SJCRH30 (cell line): ENCODE results near the gene CFL1. TPM values are rescaled to one million over a fixed set of nuclear protein-coding genes. Genes with fewer than 3 reads are reported as not detected.

ENCODE experiments used
- DNase-seq, 2 experiments: peaks; one replicate each; pipeline ENCODE4 v3.0.0-alpha.2; 2015 to 2020
- H3K27ac ChIP-seq: fragments of 250-450 bp; sonication (Bioruptor Pico); 2 replicates; pipeline ENCODE4 v1.5.1; 2020; ENCODE audit warnings: mild to moderate bottlenecking, moderate library complexity
- H3K27me3 ChIP-seq: fragments of 250-450 bp; sonication (Bioruptor Pico); 2 replicates; pipeline ENCODE4 v1.5.1; 2020; ENCODE audit warnings: mild to moderate bottlenecking, moderate library complexity
- H3K36me3 ChIP-seq: fragments of 250-450 bp; sonication (Bioruptor Pico); 2 replicates; pipeline ENCODE4 v1.5.1; 2020; ENCODE audit warnings: mild to moderate bottlenecking, moderate library complexity
- H3K4me1 ChIP-seq: fragments of 250-450 bp; sonication (Bioruptor Pico); 2 replicates; pipeline ENCODE4 v1.5.1; 2020; ENCODE audit warnings: mild to moderate bottlenecking, moderate library complexity
- H3K4me3 ChIP-seq: fragments of 250-450 bp; sonication (Bioruptor Pico); 2 replicates; pipeline ENCODE4 v1.5.1; 2020; ENCODE audit warnings: mild to moderate bottlenecking, moderate library complexity
- H3K9me3 ChIP-seq: fragments of 250-450 bp; sonication (Bioruptor Pico); replicated peaks from 2 replicates; pipeline ENCODE4 v1.5.1; 2020; ENCODE audit warnings: mild to moderate bottlenecking, moderate library complexity
- total RNA-seq: library from RNA; depleted of rRNA; stranded (reverse); fragments of >200 nt; shearing (Covaris generic); gene quantifications from 2 replicates; pipeline ENCODE4 v1.2.3, GENCODE V29; 2014; rRNA removed

The CFL1 gene
- total RNA-seq: 743 and 763 TPM in 2 replicates

DNA sequence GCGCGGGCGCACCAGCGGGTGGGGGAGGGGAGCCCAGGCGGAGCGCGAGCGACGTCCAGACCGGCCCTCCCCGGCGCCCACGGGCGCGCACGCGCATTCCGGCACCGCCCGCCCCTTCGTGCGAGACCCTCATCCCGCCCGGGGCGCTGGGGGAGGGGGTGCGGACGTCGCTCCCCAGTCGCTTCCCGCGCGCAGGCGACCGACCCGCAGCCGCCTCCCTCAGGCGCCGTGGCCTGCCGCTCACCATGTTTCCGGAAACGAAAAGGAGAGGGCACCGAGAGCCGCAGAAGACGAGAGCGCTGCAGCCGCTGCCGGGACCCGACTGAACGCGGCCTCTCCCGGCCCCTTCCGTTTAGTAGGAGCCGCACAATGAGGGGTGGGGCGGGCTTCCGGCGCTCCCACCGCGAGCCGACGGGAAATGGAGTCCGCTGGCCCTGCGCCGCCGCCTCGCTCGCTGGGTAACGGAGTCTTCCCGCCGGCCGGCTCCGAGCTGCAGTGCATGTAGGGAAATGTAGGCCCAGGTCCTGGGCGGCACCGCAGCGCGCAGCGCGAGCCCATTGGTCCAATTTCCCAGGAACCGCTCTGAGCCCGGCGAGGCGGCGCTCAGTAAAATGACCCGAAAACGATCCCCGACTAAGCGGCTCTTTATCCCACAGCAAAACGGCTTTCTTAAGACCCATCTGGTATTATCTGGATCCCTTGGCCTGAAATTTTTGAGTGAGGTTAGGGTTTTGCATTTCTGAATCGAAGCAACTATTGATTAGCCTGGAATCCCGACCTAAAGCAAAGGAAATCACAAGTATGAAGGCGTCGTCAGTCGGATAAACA lies at the start of gene CFL1:
Gene CFL1, minus strand, starts transcription at position 328 of the 828 bp plus-strand sequence. Its CDS starts 81 bp downstream, at position 247.
- Histone ChIP-seq H3K4me1 (no peaks in the 10 kb centered on the region; the same call in 1 of the 2 replicates), H3K27me3 (no peaks in the 10 kb centered on the region), H3K4me3 (peak within 1 kb of the TSS; percentile 96), H3K9me3 (no peaks in the 10 kb centered on the region), H3K36me3 (peaks cover 41% of the 10 kb centered on the region), H3K27ac (peak within 1 kb of the TSS; percentile 67)
- peak; percentile 98 for DNase-seq

DNA sequence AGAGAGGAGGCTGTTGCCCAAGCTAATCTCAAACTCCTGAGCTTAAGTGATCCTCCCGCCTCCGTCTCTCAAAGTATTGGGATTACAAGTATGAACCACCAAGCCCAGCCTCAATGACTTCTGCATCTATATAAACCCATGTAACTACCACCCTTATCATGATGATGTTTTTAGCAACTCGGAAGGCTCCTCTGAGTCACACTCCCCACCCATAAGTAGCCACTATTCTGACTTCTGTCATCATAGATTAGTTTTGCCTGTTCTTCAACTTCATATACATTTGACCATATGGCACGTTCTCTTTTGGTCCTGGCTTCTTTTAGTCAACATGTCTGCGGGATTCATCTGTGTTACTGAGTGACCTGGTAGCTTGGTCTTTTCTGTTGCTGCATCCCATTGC lies 48.6 kb upstream of the CFL1 start:
- Histone ChIP-seq H3K9me3 (no peaks in the 10 kb centered on the region), H3K27me3 (no peaks in the 10 kb centered on the region), H3K4me3 (no peak overlapping the region), H3K36me3 (no peaks in the 10 kb centered on the region), H3K27ac (no peak overlapping the region), H3K4me1 (peaks cover 29% of the 10 kb centered on the region)
- DNase-seq: no peak

DNA sequence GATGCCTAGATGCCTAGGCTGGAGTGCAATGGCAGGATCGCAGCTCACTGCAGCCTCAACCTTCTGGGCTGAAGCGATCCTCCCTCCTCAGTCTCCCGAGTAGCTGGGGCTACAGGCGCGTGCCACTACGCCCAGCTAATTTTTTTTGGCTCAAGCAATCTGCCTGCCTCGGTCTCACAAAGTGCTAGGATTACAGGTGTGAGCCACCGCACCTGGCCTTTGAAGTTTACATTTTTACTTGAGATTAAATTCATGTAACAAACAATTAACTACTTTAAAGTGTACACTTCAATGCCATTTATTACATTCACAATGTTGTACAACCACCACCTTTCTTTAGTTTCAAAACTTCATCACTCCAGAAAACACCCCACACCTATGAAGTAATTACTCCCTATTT lies 45.7 kb upstream of the CFL1 start:
- H3K4me1 ChIP-seq: peaks cover 27% of the 10 kb centered on the region
- no peaks in the 10 kb centered on the region for H3K36me3 ChIP-seq
- no peaks in the 10 kb centered on the region for H3K9me3 ChIP-seq
- H3K4me3 ChIP-seq: no peak overlapping the region
- H3K27ac ChIP-seq: peak overlapping the region; percentile 68
- no peak for DNase-seq
- H3K27me3 ChIP-seq: peaks cover 4% of the 10 kb centered on the region; the same call in 1 of the 2 replicates

DNA sequence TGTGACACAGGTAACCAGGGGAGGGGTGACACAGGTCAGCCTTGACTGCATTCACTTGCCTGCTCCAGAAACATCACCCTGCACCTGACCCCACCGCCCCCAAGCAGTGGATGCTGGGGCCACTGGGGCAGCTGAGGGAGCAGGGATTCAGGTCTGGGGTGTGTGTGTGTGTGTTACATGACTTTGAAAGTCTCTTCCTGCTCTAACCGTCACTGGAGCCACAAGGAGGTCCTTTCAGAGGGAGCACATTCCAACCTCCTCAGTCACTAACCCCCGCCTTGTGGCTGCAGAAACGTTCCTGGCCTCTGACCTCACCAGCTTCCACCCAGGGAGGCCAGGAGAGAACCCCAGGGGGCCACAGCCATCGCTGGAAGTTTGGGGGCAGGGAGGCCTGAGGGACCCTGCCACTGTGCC lies 45.1 kb upstream of the CFL1 start:
- H3K4me1 ChIP-seq: peaks cover 31% of the 10 kb centered on the region
- peak overlapping the region; percentile 68 for H3K27ac ChIP-seq

DNA sequence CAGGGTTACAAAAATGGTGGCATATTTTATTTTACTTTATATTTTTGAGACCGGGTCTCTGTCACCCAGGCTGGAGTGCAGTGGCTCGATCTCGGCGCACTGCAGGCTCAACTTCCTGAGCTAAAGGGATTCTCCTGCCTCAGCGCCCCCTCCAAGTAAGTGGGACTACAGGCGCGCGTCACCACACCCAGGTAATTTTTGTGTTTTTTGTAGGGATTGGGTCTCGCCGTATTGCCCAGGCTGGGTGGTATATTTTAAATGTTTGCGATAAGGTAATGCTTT lies 42.9 kb upstream of the CFL1 start:
- Histone ChIP-seq H3K4me1 (peaks cover 36% of the 10 kb centered on the region), H3K4me3 (no peak overlapping the region), H3K27me3 (peaks cover 4% of the 10 kb centered on the region; the same call in 1 of the 2 replicates), H3K9me3 (no peaks in the 10 kb centered on the region), H3K36me3 (no peaks in the 10 kb centered on the region), H3K27ac (no peak overlapping the region)
- DNase-seq: no peak

More for the DNA sequence above, 45.1 kb upstream of the CFL1 start:
- DNase-seq: peak; percentile 69 to 79
- no peak overlapping the region for H3K4me3 ChIP-seq
- H3K27me3 ChIP-seq: peaks cover 4% of the 10 kb centered on the region; the same call in 1 of the 2 replicates
- no peaks in the 10 kb centered on the region for H3K36me3 ChIP-seq
- H3K9me3 ChIP-seq: no peaks in the 10 kb centered on the region

DNA sequence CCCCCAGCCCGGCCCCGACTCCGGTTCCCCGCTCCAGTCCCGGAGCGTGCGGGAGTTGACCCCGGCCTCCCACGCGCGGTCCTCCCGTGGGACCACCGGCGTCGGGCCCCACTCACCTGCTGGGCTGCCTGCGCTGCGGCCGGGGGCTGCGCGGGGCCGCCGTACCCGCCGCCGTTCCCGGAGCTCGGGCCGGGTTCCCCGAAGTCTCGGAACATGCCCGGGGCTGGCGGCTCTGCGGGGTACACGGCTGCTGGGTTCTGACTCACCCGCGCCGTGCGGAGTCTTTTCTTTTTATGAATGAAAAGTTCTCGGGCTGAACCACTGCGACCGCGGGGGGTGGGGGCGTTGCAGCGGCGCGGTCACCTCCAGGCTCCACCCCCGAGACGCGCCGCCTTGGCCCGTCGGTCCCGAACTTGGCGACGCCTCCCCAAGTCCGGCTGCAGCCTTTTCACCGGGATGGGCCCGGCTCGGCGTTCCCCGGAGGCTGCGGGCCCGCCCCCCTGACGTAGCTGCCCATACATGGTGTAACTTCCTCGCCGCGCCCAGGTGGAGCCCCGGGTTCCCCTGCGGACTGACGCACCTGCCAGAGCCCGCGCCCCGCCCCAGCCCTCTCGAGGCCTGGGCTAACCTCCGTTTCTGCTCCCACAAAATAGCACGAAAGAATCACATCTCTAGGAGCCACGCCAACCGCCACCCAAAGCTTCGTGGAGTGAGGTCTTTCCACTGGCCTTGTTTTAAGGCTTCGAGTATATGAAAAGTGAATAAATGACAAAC lies 42.3 kb upstream of the CFL1 start, which contains the start of gene FOSL1:
Gene FOSL1, minus strand, starts transcription at position 264 of the 774 bp plus-strand sequence. Its CDS starts 49 bp downstream, at position 215.
- Histone ChIP-seq H3K27ac (peak within 1 kb of the TSS; percentile 12; the same call in 1 of the 2 replicates), H3K9me3 (no peaks in the 10 kb centered on the region), H3K27me3 (peaks cover 4% of the 10 kb centered on the region; the same call in 1 of the 2 replicates), H3K4me3 (peak within 1 kb of the TSS; percentile 59), H3K4me1 (peaks cover 36% of the 10 kb centered on the region), H3K36me3 (no peaks in the 10 kb centered on the region)
- DNase-seq: peak; percentile 44 to 45

DNA sequence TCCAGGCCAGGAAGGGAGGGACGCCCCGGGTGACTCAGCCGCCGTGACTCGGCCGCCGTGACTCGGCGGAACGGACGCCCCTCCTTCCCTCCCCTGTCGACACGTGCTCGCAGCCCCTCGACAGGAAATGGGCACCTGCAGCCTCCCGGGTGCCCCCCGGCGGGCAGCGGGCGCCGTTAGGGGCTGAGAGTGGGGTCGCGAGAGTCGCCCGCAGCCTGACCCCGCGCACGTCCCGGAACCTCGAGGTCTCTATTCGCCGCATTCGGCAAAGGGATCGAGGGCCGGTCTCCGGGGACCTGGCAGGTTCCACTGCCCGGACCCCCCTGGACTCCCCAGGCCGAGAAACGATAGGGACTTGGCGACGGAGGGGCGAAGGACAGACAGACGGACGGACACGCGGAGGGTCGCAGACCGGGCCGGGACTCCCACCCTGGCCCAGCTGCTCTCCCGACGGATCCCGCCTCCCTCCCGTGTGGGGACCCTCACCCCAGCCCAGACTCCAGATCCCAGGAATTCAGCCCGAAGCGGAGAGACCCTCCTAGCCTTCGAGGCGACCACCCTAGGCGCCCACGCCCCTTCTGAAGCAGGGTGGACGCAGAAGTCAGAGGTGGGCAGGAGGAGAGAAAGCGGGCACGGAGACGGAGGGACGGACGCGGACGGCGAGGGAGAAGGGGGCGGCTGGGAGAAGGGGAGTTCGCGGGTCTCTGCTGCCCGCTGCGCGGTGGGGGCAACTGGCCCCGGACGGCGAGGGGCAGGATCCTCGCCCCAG lies 41.6 kb upstream of the CFL1 start:
- peak overlapping the region; percentile 59 for H3K4me3 ChIP-seq
- no peaks in the 10 kb centered on the region for H3K9me3 ChIP-seq
- no peaks in the 10 kb centered on the region for H3K36me3 ChIP-seq
- H3K4me1 ChIP-seq: peaks cover 36% of the 10 kb centered on the region
- peaks cover 4% of the 10 kb centered on the region; the same call in 1 of the 2 replicates for H3K27me3 ChIP-seq
- peak overlapping the region; percentile 12; the same call in 1 of the 2 replicates for H3K27ac ChIP-seq
- no peak for DNase-seq

DNA sequence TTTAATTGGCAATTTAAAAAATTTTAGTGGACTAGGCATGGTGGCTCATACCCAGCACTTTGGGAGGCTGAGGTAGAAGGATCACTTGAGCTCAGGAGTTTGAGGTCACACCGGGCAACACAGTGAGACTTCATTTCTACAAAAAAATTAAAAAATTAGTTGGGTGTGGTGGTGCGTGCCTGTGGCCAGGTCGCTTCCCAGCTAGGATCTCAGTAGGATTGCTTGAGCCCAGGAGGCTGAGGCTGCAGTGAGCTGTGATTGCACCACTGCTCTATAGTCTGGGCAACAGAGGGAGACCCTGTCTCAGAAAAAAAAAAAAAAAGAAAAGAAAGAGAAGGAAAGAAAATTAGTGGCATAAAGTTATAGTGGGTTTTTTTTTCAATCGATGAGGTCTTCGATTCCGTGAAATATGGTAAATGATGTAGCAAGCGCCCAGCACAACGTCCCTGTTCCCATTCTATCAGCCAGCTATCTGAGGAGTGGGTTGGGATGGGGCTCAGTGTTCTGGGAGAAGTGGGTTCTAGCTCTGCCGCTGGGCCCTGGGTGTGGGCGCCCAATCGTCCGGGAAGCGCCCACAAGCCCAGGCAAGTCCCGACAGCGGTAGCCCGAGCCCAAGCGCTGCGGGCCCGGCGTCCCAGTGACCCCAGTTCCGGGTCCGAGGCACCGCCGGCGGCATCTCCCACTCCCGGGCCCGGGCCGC lies 40.8 kb upstream of the CFL1 start:
- Histone ChIP-seq H3K27ac (no peak overlapping the region), H3K4me1 (peaks cover 34% of the 10 kb centered on the region), H3K4me3 (peak overlapping the region; percentile 59), H3K27me3 (peaks cover 4% of the 10 kb centered on the region; the same call in 1 of the 2 replicates), H3K36me3 (no peaks in the 10 kb centered on the region), H3K9me3 (no peaks in the 10 kb centered on the region)
- no peak for DNase-seq

DNA sequence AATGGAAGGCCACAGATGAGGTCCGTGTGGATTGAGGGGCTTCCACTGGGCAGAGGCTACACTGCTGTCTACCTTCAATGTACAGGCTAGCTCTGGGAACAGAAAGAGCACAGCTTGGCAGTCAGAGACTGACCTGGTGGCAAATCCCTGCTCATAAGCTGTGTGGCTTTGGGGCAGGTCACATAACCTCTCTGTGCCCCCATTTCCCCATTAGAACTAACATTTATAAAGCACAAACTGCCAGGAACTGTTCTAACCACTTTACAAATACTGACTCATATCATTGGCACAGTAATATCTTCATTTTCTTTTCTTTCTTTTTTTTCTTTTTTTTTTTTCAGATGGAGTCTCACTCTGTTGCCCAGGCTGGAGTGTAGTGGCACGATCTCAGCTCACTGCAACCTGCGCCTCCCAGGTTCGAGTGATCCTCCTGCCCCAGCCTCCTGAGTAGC lies 39.1 kb upstream of the CFL1 start:
- Histone ChIP-seq H3K4me1 (peaks cover 17% of the 10 kb centered on the region), H3K4me3 (no peak overlapping the region), H3K27ac (no peak overlapping the region), H3K36me3 (no peaks in the 10 kb centered on the region), H3K27me3 (peaks cover 4% of the 10 kb centered on the region; the same call in 1 of the 2 replicates), H3K9me3 (no peaks in the 10 kb centered on the region)
- DNase-seq: no peak

DNA sequence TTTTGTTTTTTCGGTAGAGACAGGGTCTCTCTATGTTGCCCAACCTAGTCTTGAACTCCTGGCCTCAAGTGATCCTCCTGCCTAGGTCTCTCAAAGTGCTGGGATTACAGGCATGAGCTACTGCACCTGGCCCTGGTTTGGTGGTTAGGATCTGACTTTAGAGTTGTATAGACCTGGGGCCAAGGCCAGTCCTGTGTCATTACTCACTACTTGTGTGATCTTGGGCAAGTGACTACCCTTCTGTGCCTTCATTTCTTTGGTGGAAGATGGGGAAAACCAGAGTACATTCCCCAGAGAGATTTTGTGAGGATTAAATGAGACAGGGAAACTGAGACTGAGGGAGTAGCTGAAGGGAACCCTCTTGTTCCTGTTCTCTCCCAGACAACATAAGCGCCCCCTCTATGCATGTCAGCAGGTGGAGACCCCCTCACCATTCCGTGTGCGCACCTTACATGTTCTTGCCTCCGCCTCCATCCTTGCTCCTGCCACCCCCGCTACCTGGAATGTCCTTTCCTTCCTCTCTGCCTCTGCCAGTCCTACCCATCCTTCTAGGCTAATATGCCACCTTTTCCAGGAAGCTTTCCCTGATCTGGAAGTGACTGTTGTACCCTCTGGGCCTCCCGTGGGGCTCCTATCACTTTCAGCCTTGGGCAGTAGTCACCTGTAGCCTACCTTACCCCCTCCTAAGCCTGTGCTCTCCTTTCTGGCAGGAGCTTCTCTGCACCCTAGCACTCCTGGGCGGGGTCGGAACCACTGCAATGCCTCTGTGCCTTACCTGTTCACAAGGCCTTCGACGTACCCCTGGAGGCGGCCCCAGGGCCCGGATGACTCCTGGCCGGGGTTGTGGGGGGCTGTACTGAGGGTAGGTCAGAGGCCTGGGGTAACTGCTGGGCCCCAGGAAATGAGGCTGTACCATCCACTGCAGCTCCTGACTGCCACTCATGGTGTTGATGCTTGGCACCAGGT lies 38.3 kb upstream of the CFL1 start:
- H3K9me3 ChIP-seq: no peaks in the 10 kb centered on the region
- H3K27me3 ChIP-seq: peaks cover 4% of the 10 kb centered on the region; the same call in 1 of the 2 replicates
- H3K4me1 ChIP-seq: peaks cover 13% of the 10 kb centered on the region; the same call in 1 of the 2 replicates
- no peak overlapping the region for H3K4me3 ChIP-seq
- H3K36me3 ChIP-seq: no peaks in the 10 kb centered on the region
- no peak for DNase-seq
- H3K27ac ChIP-seq: no peak overlapping the region

DNA sequence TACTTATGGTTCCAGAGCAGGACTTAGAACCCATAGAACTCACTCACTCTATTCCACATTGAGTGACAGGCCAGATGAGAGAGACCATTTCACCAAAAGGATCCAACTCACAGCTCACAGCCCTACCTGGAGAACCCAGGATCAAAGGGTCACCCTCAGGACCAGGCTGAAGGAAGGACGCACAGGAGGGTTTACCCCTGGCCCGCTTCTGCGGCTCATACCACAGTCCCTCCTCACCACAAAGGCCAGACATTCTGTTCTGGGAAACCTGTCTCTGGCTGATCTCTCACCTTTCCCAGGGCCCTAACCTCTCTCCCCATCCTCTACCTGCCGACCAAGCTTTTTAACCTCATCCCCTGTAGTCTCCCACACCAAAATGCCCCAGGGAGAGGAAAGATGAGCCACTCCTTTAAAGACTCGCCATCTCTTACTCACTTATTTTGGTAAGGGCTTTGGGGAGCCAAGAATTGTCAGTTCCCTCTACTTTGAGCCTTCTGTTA lies 37.6 kb upstream of the CFL1 start:
- Histone ChIP-seq H3K36me3 (no peaks in the 10 kb centered on the region), H3K27me3 (peaks cover 4% of the 10 kb centered on the region; the same call in 1 of the 2 replicates), H3K9me3 (no peaks in the 10 kb centered on the region), H3K4me1 (peaks cover 13% of the 10 kb centered on the region; the same call in 1 of the 2 replicates), H3K27ac (no peak overlapping the region), H3K4me3 (no peak overlapping the region)
- DNase-seq: no peak

DNA sequence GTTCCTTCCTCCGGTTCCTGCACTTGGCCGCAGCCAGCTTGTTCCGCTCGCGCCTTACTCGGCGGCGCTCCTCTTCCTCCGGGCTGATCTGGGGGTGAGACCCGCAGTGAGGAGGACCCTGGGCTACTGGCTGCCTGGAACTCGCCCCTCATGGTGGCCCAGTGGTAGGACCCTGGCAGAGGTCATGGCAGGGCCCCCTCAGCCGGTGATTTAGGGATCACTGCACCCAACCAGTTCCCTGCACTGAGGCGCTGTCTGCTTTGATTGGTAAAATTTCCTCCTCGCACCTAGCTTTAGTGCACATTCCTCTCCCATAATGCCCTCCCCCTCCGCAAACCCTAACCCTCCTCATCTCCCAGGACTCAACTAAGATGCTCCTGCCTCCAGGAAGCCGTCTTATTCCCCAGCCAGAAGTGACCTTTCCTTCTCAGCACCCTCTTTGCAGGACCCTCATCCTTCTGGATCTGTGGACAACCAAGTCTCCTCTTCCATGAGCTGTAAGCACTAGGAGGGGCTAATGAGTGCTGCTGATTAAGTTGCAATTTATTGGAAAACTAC lies 36.1 kb upstream of the CFL1 start:
- H3K9me3 ChIP-seq: no peaks in the 10 kb centered on the region
- H3K36me3 ChIP-seq: no peaks in the 10 kb centered on the region
- no peak for DNase-seq
- peaks cover 19% of the 10 kb centered on the region; the same call in 1 of the 2 replicates for H3K4me1 ChIP-seq
- H3K27ac ChIP-seq: no peak overlapping the region
- H3K27me3 ChIP-seq: no peaks in the 10 kb centered on the region
- no peak overlapping the region for H3K4me3 ChIP-seq
